ENCODE results near the gene GRK4.

The GRK4 gene

GRCh38 chr4:2939383-2940243 is 23.8 kb upstream of the GRK4 start:
- peaks cover 66% of the 10 kb centered on the region for H3K36me3 ChIP-seq (replicated peaks; ENCODE audit: low read depth, low read length)
- peaks cover 11% of the 10 kb centered on the region for H3K79me2 ChIP-seq (ENCODE audit: low read length)
- peaks cover 24% of the 10 kb centered on the region for H4K20me1 ChIP-seq (ENCODE audit: insufficient read depth, low read length)

DNA sequence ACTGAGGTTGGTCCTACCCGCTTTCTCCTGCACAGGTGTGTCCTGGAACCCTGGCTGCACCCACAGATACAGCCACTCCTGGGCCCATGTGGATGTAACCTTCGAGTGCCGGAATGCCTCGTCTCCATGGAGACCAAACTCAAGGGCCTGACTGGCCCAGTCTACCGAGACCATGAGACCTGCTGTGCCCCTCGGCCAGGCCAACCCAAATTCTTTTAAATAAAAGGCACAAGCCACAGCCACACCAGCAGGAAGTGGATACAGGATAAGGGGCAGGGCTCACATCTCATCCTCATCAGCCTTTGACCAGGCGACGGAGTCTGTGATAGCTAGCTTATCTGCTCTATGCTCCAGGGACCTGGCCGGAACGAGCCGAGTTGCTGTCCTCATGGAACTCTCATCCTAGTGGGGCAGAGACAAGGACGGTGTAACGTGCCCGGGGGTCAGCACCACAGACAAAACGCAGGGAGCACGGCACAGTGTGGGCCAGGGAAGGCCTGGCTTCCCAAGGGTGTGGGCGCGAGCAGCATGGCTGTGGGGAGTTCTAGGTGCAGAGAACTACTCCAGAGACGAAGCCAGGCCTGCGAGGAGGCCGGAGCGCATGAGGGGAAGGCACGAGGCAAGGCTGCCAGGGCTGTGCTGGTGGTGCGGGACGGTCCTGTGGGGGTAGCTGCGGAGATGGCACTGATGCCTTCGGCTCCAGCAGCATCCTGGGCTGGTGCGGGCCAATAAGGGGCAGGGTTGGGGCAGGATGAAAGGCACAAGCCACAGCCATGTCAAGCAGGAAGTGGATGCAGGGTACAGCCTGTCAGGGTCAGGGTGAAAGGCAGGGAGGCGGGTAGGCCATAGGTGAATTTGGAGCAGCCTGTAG is 22.9 kb upstream of the GRK4 start:
- H3K36me3 ChIP-seq (replicated peaks; ENCODE audit: low read depth, low read length): peaks cover 73% of the 10 kb centered on the region
- TF ChIP-seq EZH2phosphoT487 (IDR thresholded peaks at IDR 0.05; ENCODE audit: low read depth) (no peak), CTCF (IDR thresholded peaks at IDR 0.05; ENCODE audit: low read depth, low read length) (no peak)

More at GRCh38 chr4:2939383-2940243, 23.8 kb upstream of the GRK4 start:
- Histone ChIP-seq H3K9me3 (ENCODE audit: insufficient read depth, low read length) (no peaks in the 10 kb centered on the region), H3K27ac (ENCODE audit: low read length) (no peak overlapping the region), H3K4me1 (ENCODE audit: low read length) (peaks cover 35% of the 10 kb centered on the region), H3K4me2 (ENCODE audit: low read length) (no peak overlapping the region), H2AFZ (ENCODE audit: low read depth, low read length) (no peak overlapping the region), H3K4me3 (ENCODE audit: low read length) (no peak overlapping the region), H3K27me3 (ENCODE audit: low read depth, low read length) (no peaks in the 10 kb centered on the region), H3K9ac (ENCODE audit: low read length) (no peak overlapping the region)
- TF ChIP-seq EZH2phosphoT487 (IDR thresholded peaks at IDR 0.05; ENCODE audit: low read depth) (no peak), CTCF (IDR thresholded peaks at IDR 0.05; ENCODE audit: low read depth, low read length) (no peak)

DNA sequence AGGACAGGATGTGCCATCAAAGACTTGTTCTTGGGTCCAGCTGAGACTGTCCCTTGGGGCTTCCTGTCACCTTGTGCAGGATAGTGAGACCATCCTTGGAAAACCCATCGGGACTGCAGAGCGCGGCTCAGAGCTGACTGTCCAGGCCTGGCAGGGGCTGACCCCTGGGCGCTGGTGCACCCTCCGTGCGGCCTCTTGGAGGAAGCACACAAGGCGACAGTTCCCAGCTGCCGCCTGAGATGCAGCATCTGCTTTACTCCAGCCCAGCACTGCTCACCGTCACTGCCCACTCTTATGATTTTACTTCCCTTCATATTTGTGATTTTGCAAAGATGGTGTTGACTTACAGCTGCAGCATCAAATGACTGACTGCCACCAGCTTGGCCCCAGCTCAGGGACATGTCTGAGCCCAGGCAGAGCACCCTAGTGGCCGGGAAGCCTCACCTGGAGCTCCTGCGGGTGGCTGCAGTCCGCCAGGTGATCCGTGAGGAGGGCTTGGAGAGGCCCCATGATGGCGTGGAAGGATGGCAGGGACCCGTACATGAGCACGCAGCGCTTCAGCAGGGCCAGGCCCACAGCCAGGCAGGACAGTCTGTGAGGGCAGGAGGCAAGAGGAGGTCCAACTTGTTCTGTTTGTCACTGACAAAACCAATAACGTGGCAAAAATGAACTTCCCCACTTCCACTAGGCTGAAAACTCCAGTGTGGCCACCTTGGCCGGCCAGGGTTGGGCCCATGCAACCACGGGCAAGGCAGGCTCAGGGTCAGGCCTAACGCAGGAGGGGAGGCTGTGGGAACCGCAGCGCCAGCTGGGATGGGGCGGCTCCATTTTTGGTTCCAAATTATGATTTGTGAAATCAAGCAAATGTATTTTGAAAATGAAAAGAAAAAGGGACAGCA is 22.0 kb upstream of the GRK4 start:
- Histone ChIP-seq H3K9ac (ENCODE audit: low read length) (no peak overlapping the region), H3K27ac (ENCODE audit: low read length) (no peak overlapping the region), H3K4me1 (ENCODE audit: low read length) (peaks cover 24% of the 10 kb centered on the region)

More for the DNA sequence above, 22.9 kb upstream of the GRK4 start:
- Histone ChIP-seq H3K79me2 (ENCODE audit: low read length) (peaks cover 5% of the 10 kb centered on the region), H3K4me3 (ENCODE audit: low read length) (no peak overlapping the region), H2AFZ (ENCODE audit: low read depth, low read length) (no peak overlapping the region), H4K20me1 (ENCODE audit: insufficient read depth, low read length) (peaks cover 24% of the 10 kb centered on the region), H3K4me1 (ENCODE audit: low read length) (peaks cover 33% of the 10 kb centered on the region), H3K9me3 (ENCODE audit: insufficient read depth, low read length) (no peaks in the 10 kb centered on the region), H3K27ac (ENCODE audit: low read length) (no peak overlapping the region), H3K27me3 (ENCODE audit: low read depth, low read length) (no peaks in the 10 kb centered on the region), H3K9ac (ENCODE audit: low read length) (no peak overlapping the region), H3K4me2 (ENCODE audit: low read length) (no peak overlapping the region)

More for the DNA sequence above, 22.0 kb upstream of the GRK4 start:
- H3K4me2 ChIP-seq (ENCODE audit: low read length): no peak overlapping the region
- no peaks in the 10 kb centered on the region for H3K27me3 ChIP-seq (ENCODE audit: low read depth, low read length)
- no peaks in the 10 kb centered on the region; the same call in 1 of the 2 replicates for H3K79me2 ChIP-seq (ENCODE audit: low read length)
- peaks cover 22% of the 10 kb centered on the region for H4K20me1 ChIP-seq (ENCODE audit: insufficient read depth, low read length)
- no peak overlapping the region for H2AFZ ChIP-seq (ENCODE audit: low read depth, low read length)
- no peaks in the 10 kb centered on the region for H3K9me3 ChIP-seq (ENCODE audit: insufficient read depth, low read length)
- peaks cover 78% of the 10 kb centered on the region for H3K36me3 ChIP-seq (replicated peaks; ENCODE audit: low read depth, low read length)
- H3K4me3 ChIP-seq (ENCODE audit: low read length): no peak overlapping the region
- TF ChIP-seq EZH2phosphoT487 (IDR thresholded peaks at IDR 0.05; ENCODE audit: low read depth) (no peak), CTCF (IDR thresholded peaks at IDR 0.05; ENCODE audit: low read depth, low read length) (no peak)
